ENCODE results near the gene ABR.
"Not testable (repeated sequence)": the region's sequence is repeated elsewhere in the genome, so short reads cannot be mapped to it uniquely, and the experiment has no call there.

Gene ABR

GRCh38 chr17:975371-975915, 204.3 kb downstream of the ABR start:
- DNase-seq, result no peak

GRCh38 chr17:974778-975177, 205.0 kb downstream of the ABR start:
- not testable (repeated sequence) for DNase-seq

- DNase-seq, result no peak
Observed at GRCh38 chr17:973053-973452, 206.7 kb downstream of the ABR start.

DNA sequence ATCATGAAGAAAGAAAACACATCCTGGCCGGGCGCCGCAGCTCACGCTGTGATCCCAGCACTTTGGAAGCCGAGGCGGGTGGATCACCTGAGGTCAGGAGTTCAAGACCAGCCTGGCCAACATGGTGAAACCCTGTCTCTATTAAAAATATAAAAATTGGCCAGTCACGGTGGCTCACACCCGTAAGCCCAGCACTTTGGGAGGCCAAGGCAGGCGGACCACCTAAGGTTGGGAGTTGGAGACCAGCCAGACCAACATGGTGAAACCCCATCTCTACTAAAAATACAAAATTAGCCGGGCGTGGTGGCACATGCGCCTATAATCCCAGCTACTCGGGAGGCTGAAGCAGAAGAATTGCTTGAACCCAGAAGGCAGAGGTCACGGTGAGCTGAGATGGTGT, 207.9 kb downstream of the ABR start:
- DNase-seq, result not testable (repeated sequence)

GRCh38 chr17:970364-970763, 209.4 kb downstream of the ABR start:
- no peak for DNase-seq

DNA sequence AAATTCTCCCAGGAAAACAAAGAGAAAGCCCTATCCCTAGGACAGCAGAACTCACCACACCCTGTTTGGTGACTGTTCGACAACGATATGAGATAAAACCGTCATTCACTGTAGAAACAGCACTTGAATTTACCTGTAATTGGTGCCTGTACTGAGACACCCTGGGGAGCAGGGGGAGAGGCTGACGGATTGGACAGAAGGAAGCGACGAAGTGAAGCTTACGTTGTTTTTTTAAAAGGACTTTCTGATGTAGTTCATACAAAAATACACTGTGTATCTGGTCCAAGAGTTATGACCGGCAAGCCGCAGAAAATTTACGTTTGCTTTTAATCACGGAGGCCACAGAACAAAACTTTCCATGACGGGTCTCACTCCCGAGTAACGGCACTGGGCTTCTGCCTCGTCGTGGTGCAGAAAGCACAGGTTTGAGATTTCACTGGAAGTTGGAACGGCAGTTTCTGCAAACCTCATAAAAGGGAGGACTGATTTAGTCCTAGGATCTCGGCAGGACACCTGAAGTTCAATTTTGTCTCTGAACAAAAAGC, 209.9 kb downstream of the ABR start:
- DNase-seq, result no peak

DNA sequence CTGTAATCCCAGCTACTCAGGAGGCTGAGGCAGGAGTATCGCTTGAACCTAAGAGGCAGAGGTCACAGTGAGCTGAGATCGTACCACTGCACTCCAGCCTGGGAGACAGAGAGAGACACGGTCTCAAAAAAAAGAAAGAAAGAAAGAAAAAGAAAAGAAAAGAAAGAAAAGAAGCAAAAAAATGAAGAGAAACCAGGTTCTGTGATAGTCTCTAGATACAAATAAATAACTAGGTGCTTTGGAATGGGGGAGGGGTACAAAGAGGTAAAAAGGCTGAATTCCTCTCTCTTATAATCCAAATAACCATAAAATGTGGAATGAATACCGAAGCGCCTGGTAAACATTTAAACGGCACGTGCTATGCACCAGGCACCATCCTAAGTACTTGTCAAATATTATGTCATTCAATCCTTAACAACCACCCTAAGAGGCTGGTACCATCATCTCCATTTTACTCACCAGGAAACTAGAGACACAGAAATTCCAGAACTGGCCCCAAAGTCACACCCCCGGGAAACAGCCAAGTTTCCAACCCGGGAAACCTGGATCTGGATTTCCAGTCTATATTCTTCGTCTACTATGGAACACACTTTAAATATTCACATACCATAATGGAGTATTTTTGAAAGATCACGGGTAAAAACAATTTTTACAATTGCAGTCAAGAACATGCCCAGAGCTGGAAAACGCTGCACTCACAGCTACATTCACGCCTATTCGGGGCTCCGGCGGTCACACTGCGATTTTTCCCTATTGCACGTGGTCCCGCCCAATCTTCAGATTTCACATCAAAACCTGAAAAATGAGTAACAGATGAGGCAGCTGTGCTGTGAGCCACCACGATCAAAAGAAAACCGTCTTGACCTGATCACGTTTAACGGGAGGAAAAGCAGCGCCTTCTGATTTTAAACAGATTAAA, 210.7 kb downstream of the ABR start:
- DNase-seq, result no peak

DNA sequence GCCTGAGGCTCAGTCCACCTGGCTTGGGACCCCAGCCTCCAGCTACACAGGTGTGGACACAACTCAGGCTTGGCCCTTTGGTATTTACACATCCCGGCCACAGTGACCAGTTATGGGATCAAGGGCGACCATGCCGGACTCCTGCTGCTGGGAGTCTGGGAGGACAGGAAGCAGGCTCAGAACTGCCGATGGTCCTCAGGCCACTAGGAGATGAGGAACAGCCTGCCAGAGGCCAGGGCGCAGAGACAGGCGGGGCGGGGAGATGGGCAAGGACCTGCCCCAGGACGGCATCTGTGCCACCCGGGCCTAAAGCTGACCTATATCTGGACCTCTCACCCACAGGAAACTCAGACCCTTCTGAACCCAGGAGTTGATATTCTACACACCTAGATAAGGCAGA, 212.7 kb downstream of the ABR start:
- no peak for DNase-seq

- DNase-seq, result no peak
Observed at GRCh38 chr17:965311-965989, 214.3 kb downstream of the ABR start.

DNA sequence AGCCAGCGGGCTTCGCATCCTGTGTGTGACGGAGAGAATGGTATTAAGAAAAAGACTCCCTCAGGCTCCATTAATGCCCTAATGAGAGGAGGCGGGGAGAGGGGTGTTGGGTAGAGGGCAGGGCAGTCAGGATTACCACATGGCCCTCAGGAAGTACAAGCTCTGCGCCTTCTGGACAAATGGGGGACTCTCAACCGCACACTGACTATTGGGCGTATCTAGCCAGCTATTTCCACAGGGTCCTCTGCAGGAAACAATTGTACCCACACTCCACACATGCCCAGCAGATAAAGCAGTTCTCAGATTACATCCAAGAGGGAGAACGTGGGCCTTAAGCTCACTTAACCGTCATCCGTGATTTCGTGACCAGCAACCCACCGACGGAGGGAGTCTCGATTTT, 214.9 kb downstream of the ABR start:
- DNase-seq, result no peak

DNA sequence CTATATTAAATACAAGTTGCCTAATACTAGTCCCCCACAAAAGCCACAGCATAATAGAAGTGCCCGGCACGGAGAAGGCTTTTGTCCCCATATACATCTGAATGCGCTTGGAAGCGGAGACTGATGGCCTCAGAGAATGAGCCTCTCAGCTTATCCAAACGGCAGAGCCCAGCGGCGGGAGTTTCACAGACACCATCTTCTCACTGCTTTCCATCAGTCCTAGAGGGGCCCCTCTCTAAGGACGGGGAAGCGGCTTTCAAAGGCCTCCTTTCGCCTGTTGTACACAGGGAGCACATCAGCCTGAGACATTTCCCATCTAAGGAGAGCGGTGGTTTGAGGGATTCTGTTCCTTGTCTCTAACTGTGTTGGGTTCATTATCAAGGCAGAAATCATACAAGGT, 217.1 kb downstream of the ABR start:
- no peak for DNase-seq

- no peak for DNase-seq
Observed at GRCh38 chr17:962166-962565, 217.6 kb downstream of the ABR start.

- no peak for DNase-seq
Observed at GRCh38 chr17:958712-959451, 220.9 kb downstream of the ABR start.

DNA sequence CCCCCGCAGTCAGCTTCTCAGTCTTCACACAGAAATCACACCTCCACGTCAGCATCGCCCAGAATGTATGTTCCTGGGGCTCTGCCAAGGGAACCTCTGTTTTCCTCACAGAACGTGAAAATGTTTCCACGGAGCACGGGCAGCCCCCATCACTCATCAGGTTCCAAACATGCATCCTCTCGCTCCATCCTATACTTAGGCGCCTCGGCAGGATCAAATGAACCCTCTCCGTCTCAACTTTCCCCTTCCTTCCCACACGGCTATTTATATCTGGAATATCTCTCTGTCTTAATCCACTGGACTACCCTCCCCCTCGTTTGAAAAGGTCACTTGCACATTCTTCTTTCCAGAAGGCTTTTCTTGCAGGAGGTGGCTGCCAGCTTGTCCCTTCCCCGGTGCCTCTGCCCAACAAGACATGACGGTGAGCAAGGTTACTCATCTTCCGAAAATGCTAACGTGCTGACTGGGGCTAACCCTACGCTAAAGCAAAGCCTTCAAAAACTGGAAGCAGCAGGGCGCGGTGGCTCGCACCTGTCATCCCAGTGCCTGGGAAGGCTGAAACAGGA, 221.8 kb downstream of the ABR start:
- peak; percentile 14 for DNase-seq

DNA sequence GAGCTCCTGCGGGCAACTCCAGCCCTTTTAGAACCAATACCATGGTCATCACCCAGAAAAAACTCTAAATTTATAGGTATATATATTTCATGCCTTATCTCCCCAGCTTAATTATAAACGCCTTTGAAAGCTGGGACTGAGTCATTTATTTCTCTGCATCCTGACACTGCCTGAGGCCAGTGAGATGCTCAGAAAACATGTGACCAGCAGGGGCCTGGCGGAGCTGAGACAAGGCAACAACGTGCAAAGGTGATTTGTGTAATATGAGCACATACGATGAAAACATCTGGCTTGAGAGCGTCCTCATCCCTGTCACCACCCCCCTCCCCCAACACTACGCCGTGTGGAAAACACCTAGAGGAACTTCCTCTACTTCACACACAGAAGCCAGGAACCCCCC, 222.9 kb downstream of the ABR start:
- peak; percentile 28 for DNase-seq

- DNase-seq, result no peak
Observed at GRCh38 chr17:954431-955164, 225.2 kb downstream of the ABR start.

- no peak for DNase-seq
Observed at GRCh38 chr17:953767-954166, 226.0 kb downstream of the ABR start.

All from RPMI8226 (cell line).